Measurements from ENCODE around the gene COMMD4. TPM values are rescaled to one million over a fixed set of nuclear protein-coding genes. Genes with fewer than 3 reads are reported as not detected.

The COMMD4 gene
- total and polyA plus RNA-seq, 10 of the 15 experiments (the other 5 are each of a cell fraction or from before 2014, with no cell fraction given) = 14.5 to 118 (median 75.3) TPM

DNA sequence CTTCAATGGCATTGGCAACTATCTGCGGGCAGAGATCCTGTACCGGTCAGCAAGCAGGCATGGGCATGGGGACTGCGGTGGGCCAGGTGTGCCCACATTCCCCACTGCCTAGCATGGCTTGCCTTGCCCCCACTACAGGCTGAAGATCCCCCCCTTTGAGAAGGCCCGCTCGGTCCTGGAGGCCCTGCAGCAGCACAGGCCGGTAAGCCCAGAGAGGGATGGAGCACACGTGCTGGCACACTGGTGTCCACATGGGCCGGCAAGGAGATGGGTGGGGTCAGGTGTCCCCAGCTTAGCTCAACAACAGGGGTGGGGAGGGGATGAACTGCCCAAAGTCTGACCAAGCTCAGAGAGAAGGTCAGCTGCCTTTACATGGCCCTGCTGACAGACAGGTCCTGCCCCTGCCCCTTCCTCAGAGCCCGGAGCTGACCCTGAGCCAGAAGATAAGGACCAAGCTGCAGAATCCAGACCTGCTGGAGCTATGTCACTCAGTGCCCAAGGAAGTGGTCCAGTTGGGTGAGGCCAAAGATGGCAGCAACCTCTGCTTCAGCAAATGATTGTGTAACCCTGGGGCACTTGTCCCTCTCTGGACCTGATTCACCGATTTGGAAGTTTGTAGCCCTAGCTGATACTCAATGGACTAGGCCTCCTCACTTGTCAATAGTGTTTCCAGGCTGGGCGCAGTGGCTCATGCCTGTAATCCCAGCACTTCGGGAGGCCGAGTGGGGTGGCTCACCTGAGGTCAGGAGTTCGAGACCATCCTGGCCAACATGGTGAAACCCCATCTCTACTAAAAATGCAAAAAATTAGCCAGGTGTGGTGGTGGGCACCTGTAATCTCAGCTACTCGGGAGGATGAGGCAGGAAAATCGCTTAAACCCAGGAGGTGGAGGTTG is 16.6 kb downstream of the COMMD4 start:
- Histone ChIP-seq H3K4me1 (ENCODE audit: control insufficient read depth, insufficient read depth, low read length) (peaks cover 15% of the 10 kb centered on the region), H3K79me2 (ENCODE audit: control insufficient read depth, insufficient read depth, low read length) (no peaks in the 10 kb centered on the region), H4K20me1 (ENCODE audit: control insufficient read depth, insufficient read depth) (no peaks in the 10 kb centered on the region), H3K27ac (ENCODE audit: control insufficient read depth, insufficient read depth) (no peak overlapping the region), H3K9ac (ENCODE audit: control insufficient read depth, insufficient read depth, low read length) (no peak overlapping the region), H3K4me3 (no peak overlapping the region), H3K9me3 (replicated peaks; ENCODE audit: control insufficient read depth, insufficient read depth, low read length) (peaks cover 15% of the 10 kb centered on the region; the same call in 2 of the 3 replicates), H3K36me3 (ENCODE audit: control insufficient read depth in 2 of 2, insufficient read depth in 2 of 2, low read length in 1 of 2) (no peaks in the 10 kb centered on the region; a peak in 1 of 4 replicates), H2AFZ (ENCODE audit: control insufficient read depth, low read depth, low read length) (no peak overlapping the region), H3K27me3 (replicated peaks in 1 of 2; ENCODE audit: control insufficient read depth in 2 of 2, insufficient read depth in 2 of 2, low read length in 1 of 2) (peaks cover 2 to 6% of the 10 kb centered on the region in 2 experiments; a peak in 3 of 4 replicates), H3K4me2 (ENCODE audit: control insufficient read depth, insufficient read depth) (no peak overlapping the region)
- CTCF ChIA-PET = interaction anchor here (0.6 kb wide), 1 partner anchor 148 kb away, joined by 3 read pairs; no protein-coding TSS in a partner anchor
- DNase-seq (ENCODE audit: low read depth, low spot score) (no peak), ATAC-seq (no peak), FAIRE-seq (no peak)
- no TSS peak for BruUV-seq (replicated peaks)
- intact Hi-C loops (cut with micrococcal nuclease; ENCODE audit: unreplicated experiment) (no loop called here), in situ Hi-C loops (cut with MboI) (no loop called here)
- WGBS (ENCODE audit: insufficient coverage, insufficient replicate concordance, low lambda C conversion rate, missing lambda C conversion rate) = 95% methylated on average over 16 of the region's 16 CpGs
- POLR2A ChIA-PET = no interaction called here
- SMC1A ChIA-PET (ENCODE audit: uncharacterized antibody, unreplicated experiment) = interaction anchor here (1.4 kb wide), 1 partner anchor 15 kb away, joined by 4 read pairs; no protein-coding TSS in a partner anchor
- RAD21 ChIA-PET (ENCODE audit: unreplicated experiment) = no interaction called here
- TF ChIP-seq SRF (IDR thresholded peaks at IDR 0.05; ENCODE audit: low read depth in 2 of 2, low read length in 2 of 2) (no peak), EP300 (IDR thresholded peaks at IDR 0.05; ENCODE audit: borderline replicate concordance in 1 of 2, control insufficient read depth in 1 of 2, low read depth in 2 of 2, low read length in 2 of 2) (no peak), RFX5 (IDR thresholded peaks at IDR 0.05; ENCODE audit: low read depth, low read length) (no peak), PAX5 (IDR thresholded peaks at IDR 0.05; ENCODE audit: borderline replicate concordance, low read depth, low read length) (no peak), MEF2A (IDR thresholded peaks at IDR 0.05; ENCODE audit: insufficient read depth, low read depth, low read length) (no peak), CEBPZ (IDR thresholded peaks at IDR 0.05; ENCODE audit: low read depth, low read length) (no peak), SKIL (IDR thresholded peaks at IDR 0.05; ENCODE audit: low read depth, poor library complexity, severe bottlenecking) (no peak), LARP7 (IDR thresholded peaks at IDR 0.05) (no peak), POU2F2 (IDR thresholded peaks at IDR 0.05; ENCODE audit: borderline replicate concordance, low read depth, low read length) (no peak), SREBF1 (IDR thresholded peaks at IDR 0.05; ENCODE audit: low read length) (no peak), SIN3A (IDR thresholded peaks at IDR 0.05; ENCODE audit: low read depth, low read length) (no peak)
- TF ChIP-seq, protein P1, sequence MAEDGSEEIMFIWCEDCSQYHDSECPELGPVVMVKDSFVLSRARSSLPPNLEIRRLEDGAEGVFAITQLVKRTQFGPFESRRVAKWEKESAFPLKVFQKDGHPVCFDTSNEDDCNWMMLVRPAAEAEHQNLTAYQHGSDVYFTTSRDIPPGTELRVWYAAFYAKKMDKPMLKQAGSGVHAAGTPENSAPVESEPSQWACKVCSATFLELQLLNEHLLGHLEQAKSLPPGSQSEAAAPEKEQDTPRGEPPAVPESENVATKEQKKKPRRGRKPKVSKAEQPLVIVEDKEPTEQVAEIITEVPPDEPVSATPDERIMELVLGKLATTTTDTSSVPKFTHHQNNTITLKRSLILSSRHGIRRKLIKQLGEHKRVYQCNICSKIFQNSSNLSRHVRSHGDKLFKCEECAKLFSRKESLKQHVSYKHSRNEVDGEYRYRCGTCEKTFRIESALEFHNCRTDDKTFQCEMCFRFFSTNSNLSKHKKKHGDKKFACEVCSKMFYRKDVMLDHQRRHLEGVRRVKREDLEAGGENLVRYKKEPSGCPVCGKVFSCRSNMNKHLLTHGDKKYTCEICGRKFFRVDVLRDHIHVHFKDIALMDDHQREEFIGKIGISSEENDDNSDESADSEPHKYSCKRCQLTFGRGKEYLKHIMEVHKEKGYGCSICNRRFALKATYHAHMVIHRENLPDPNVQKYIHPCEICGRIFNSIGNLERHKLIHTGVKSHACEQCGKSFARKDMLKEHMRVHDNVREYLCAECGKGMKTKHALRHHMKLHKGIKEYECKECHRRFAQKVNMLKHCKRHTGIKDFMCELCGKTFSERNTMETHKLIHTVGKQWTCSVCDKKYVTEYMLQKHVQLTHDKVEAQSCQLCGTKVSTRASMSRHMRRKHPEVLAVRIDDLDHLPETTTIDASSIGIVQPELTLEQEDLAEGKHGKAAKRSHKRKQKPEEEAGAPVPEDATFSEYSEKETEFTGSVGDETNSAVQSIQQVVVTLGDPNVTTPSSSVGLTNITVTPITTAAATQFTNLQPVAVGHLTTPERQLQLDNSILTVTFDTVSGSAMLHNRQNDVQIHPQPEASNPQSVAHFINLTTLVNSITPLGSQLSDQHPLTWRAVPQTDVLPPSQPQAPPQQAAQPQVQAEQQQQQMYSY (CRISPR knock-in tag; IDR thresholded peaks at IDR 0.05) = no peak

Data from GM12878 (cell line).